Osteoblast (primary cell): ENCODE data around the gene HORMAD2. TPM values are rescaled to one million over a fixed set of nuclear protein-coding genes. Genes with fewer than 3 reads are reported as not detected.

ENCODE experiments used
- DNase-seq: peaks from one replicate; pipeline ENCODE4 v3.0.0; 2011; ENCODE audit warnings: low spot score, mixed read lengths; ENCODE audit not compliant: insufficient read length; ENCODE audit errors: missing footprints
- H2AFZ ChIP-seq: 2 replicates; pipeline ENCODE4 v1.6.0; 2011; ENCODE audit warnings: mild to moderate bottlenecking, low read length
- H3K27ac ChIP-seq: 2 replicates; pipeline ENCODE4 v1.5.1; 2011; ENCODE audit warnings: mild to moderate bottlenecking, low read depth, low read length, moderate library complexity
- H3K27me3 ChIP-seq: 2 replicates; pipeline ENCODE4 v1.6.0; 2012; ENCODE audit warnings: mild to moderate bottlenecking, control low read depth, inconsistent platforms, low read length, moderate library complexity; ENCODE audit not compliant: insufficient read depth
- H3K36me3 ChIP-seq: 2 replicates; pipeline ENCODE4 v1.5.1; 2011; ENCODE audit warnings: mild to moderate bottlenecking, low read length, control low read depth, moderate library complexity; ENCODE audit not compliant: insufficient read depth
- H3K4me1 ChIP-seq: 2 replicates; pipeline ENCODE4 v1.5.1; 2011; ENCODE audit warnings: mild to moderate bottlenecking, low read length, control low read depth, moderate library complexity; ENCODE audit not compliant: insufficient read depth
- H3K4me2 ChIP-seq: 2 replicates; pipeline ENCODE4 v1.6.0; 2011; ENCODE audit warnings: mild to moderate bottlenecking, low read length; ENCODE audit not compliant: insufficient read depth
- H3K4me3 ChIP-seq: fragments of 200-600 bp; sonication (generic); 3 replicates; pipeline ENCODE4 v1.5.1; 2012; ENCODE audit warnings: mild to moderate bottlenecking, low read length, inconsistent platforms; ENCODE audit not compliant: insufficient read depth
- H3K79me2 ChIP-seq: 2 replicates; pipeline ENCODE4 v1.6.0; 2012; ENCODE audit warnings: mild to moderate bottlenecking, low read length, control low read depth, inconsistent platforms; ENCODE audit not compliant: insufficient read depth
- H3K9me3 ChIP-seq: 2 replicates; pipeline ENCODE4 v1.5.1; 2011; ENCODE audit warnings: low read depth, low read length, control low read depth
- H4K20me1 ChIP-seq: 2 replicates; pipeline ENCODE4 v1.6.0; 2012; ENCODE audit warnings: mild to moderate bottlenecking, low read length, control low read depth; ENCODE audit not compliant: insufficient read depth
- total RNA-seq: library from RNA; depleted of rRNA; stranded (reverse); fragments of >200 nt; gene quantifications from 2 replicates; pipeline ENCODE4 v1.2.3, GENCODE V29; 2012
- TF ChIP-seq, protein P1 (sequence below): IDR thresholded peaks from 2 replicates; pipeline ENCODE4 v1.5.1; 2011; ENCODE audit warnings: mild to moderate bottlenecking, low read depth, low read length, moderate library complexity; ENCODE audit errors: extremely low read depth

The HORMAD2 gene
- total RNA-seq, 1 donor: under 0.01 TPM

DNA sequence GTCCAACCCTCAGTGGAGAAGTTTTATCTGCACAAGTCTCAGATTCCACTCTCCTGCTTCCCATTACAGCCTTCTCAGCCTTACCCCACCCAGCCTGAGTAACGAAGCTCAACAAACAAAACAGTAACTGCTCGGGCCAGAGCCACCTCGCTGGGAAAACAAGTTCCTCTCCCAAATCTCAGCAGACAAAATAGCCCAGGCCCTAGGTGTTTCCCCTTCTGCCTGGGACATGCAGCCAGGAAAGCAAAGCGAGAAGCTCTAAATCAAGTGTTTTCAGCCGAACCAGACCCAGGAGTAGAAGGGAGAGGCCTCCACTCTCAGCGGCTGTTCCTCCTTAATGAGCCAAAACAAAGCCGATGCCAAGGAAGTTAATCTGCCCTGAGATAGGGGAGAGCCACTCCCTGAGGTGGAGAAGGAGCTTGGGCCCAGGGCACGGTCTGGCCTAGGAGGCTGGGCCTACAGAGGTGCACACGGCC, 122.3 kb downstream of the HORMAD2 start:
- Histone ChIP-seq H3K79me2 (no peaks in the 10 kb centered on the region), H3K4me2 (no peak overlapping the region), H3K27ac (peak overlapping the region; percentile 80), H3K4me1 (peaks cover 34% of the 10 kb centered on the region), H4K20me1 (no peaks in the 10 kb centered on the region), H3K36me3 (no peaks in the 10 kb centered on the region), H3K27me3 (no peaks in the 10 kb centered on the region), H3K4me3 (no peak overlapping the region), H2AFZ (no peak overlapping the region), H3K9me3 (no peaks in the 10 kb centered on the region)
- DNase-seq: no peak
- TF ChIP-seq, protein P1, sequence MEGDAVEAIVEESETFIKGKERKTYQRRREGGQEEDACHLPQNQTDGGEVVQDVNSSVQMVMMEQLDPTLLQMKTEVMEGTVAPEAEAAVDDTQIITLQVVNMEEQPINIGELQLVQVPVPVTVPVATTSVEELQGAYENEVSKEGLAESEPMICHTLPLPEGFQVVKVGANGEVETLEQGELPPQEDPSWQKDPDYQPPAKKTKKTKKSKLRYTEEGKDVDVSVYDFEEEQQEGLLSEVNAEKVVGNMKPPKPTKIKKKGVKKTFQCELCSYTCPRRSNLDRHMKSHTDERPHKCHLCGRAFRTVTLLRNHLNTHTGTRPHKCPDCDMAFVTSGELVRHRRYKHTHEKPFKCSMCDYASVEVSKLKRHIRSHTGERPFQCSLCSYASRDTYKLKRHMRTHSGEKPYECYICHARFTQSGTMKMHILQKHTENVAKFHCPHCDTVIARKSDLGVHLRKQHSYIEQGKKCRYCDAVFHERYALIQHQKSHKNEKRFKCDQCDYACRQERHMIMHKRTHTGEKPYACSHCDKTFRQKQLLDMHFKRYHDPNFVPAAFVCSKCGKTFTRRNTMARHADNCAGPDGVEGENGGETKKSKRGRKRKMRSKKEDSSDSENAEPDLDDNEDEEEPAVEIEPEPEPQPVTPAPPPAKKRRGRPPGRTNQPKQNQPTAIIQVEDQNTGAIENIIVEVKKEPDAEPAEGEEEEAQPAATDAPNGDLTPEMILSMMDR: no peak

DNA sequence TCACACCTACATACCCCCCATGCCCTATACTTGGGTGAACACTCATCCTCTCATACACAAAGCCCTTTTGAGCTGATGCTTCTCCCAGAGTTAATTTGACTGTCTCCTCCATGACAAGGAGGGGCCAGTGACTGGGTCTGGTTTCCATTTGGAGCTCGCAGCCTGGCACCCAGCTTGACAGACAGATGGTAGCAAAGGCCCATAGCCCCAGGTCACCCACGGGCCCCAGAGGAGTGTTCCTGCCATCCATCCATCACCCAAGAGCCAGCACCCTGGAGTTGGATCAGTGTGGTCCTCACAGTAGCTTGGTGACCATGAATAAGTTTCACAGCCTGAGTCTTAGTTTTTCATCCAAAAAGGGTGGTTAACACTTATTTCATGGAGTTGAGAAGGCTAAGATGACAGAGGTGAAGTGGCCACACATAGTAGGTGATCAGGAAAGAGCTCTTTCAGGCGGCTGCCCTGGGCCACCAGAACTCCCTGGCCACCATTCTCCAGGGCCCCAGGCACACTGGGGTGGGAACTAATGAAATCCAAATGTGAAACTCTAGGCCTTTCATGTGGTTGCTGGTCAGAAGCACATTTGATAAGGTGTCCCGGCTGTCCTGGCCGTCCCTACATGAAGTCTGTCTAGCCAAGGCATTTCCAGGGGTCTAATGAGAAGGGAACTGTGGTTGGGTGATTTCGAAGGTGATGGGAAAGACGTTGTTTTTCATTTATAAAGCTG, 123.9 kb downstream of the HORMAD2 start:
- Histone ChIP-seq H3K36me3 (no peaks in the 10 kb centered on the region), H3K4me3 (no peak overlapping the region), H3K4me1 (peaks cover 47% of the 10 kb centered on the region), H2AFZ (no peak overlapping the region), H3K79me2 (no peaks in the 10 kb centered on the region), H3K9me3 (no peaks in the 10 kb centered on the region), H3K27ac (peak overlapping the region; percentile 100), H3K27me3 (no peaks in the 10 kb centered on the region), H4K20me1 (no peaks in the 10 kb centered on the region), H3K4me2 (peak overlapping the region; percentile 49)
- TF ChIP-seq, protein P1: no peak
- no peak for DNase-seq

DNA sequence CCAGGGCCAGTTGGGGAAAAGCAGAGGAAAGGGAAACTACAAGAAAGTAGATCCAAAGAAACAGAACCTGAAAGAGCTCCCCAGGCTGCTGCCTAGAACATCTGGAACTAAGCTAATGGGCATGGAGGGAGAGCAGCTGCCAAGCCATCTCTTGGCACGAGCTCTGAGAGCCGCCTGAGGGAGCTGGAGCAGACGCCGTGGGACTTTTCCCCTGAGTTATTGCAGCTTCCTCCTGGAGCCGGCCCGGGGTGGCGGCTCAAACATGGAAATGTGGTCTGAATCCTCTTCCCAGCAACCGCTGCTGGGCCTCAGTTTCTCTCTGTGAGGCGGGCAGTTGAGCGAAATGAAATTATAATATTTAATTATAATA, 124.5 kb downstream of the HORMAD2 start:
- H2AFZ ChIP-seq: no peak overlapping the region
- no peak for DNase-seq
- no peaks in the 10 kb centered on the region for H3K9me3 ChIP-seq
- peak overlapping the region; percentile 49 for H3K4me2 ChIP-seq
- H4K20me1 ChIP-seq: no peaks in the 10 kb centered on the region
- H3K79me2 ChIP-seq: no peaks in the 10 kb centered on the region
- H3K36me3 ChIP-seq: no peaks in the 10 kb centered on the region
- peak overlapping the region; percentile 100 for H3K27ac ChIP-seq
- H3K4me3 ChIP-seq: no peak overlapping the region
- no peaks in the 10 kb centered on the region for H3K27me3 ChIP-seq
- TF ChIP-seq, protein P1: no peak
- H3K4me1 ChIP-seq: peaks cover 51% of the 10 kb centered on the region

DNA sequence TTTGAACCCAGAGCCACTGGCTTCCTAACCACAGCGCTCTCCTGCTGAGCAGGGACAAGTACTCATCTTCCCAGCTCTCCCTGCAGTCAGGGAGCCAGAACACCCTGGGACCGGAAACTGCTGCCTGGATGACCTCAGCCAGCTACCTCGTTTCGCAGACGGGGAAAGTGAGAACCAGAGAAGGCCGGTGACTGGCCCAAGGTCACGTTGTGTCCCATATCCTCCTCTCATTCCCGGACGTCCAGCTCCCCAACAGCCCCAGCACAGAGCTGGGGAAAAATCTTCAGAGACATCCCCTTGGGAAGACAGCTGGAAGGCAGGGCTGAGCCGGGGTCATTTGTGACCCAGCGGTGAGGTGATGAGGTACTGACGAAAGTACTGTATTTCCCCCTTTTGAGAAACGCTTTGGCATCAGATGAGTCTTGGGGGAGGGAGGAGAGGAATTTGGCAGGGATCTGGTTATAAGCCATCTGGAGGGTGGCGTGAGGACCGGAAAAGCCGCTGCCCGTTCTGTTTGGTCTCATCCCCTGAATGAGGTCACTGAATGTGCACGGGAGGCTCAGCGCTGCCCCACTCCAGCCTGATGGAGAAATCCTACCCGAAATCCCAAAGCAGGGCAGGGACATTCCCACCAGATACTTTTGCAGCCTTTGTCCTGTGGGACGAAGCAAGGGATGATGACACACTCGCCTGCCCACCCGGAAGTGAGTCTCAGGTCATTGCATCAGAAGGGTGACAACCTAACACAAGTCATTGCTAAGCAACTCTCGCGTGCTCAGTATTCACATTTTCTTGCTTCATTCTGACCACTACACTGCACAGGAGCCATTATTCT, 125.2 kb downstream of the HORMAD2 start:
- Histone ChIP-seq H4K20me1 (no peaks in the 10 kb centered on the region), H3K27me3 (no peaks in the 10 kb centered on the region), H3K36me3 (no peaks in the 10 kb centered on the region), H3K79me2 (no peaks in the 10 kb centered on the region), H3K4me2 (peak overlapping the region; percentile 49), H3K9me3 (no peaks in the 10 kb centered on the region), H3K4me1 (peaks cover 59% of the 10 kb centered on the region), H3K27ac (peak overlapping the region; percentile 100), H2AFZ (no peak overlapping the region), H3K4me3 (peak overlapping the region; percentile 3)
- peak; percentile 94 for DNase-seq
- TF ChIP-seq, protein P1: no peak
